Mammary epithelial cell (primary cell): ENCODE data around the gene JMJD1C.

Source experiments
- EZH2 ChIP-seq: IDR thresholded peaks from 2 replicates; pipeline ENCODE4 v1.6.1; 2012; ENCODE audit warnings: low read length, inconsistent platforms, borderline replicate concordance
- TF ChIP-seq, protein P1 (sequence below), 2 donors: IDR thresholded peaks in 1 of 2; conservative IDR thresholded peaks in 1 of 2; 2 replicates each; pipeline ENCODE4 v1.5.1; 2011 to 2012; ENCODE audit warnings: inconsistent platforms in 2 of 2, low read length in 2 of 2, mild to moderate bottlenecking in 2 of 2, control low read depth in 1 of 2, low read depth in 1 of 2; ENCODE audit not compliant: insufficient read depth in 1 of 2; ENCODE audit errors: extremely low read depth in 1 of 2

DNA sequence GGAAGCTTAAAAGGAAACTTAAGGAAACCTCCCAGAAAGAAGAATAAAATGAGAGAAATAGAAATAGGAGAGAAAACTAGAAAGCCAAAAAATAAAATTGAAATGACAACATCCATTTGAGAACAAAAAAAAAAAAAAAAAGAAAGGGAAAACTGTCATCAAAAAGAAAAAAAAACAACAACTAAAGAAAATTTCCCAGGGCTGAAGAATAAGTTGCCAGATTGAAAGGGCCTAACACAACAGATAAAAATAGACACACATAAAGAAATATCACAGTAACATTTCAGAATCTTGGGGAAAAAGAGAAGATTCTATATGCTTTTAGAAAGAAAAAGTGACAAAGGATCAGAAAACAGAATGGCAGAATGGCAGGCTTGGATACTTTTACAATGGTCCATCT, 157.1 kb downstream of the JMJD1C start:
- TF ChIP-seq, protein P1, sequence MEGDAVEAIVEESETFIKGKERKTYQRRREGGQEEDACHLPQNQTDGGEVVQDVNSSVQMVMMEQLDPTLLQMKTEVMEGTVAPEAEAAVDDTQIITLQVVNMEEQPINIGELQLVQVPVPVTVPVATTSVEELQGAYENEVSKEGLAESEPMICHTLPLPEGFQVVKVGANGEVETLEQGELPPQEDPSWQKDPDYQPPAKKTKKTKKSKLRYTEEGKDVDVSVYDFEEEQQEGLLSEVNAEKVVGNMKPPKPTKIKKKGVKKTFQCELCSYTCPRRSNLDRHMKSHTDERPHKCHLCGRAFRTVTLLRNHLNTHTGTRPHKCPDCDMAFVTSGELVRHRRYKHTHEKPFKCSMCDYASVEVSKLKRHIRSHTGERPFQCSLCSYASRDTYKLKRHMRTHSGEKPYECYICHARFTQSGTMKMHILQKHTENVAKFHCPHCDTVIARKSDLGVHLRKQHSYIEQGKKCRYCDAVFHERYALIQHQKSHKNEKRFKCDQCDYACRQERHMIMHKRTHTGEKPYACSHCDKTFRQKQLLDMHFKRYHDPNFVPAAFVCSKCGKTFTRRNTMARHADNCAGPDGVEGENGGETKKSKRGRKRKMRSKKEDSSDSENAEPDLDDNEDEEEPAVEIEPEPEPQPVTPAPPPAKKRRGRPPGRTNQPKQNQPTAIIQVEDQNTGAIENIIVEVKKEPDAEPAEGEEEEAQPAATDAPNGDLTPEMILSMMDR (conservative IDR thresholded peaks at IDR 0.05 in 1 of 2, IDR thresholded peaks at IDR 0.05 in 1 of 2; ENCODE audit: extremely low read depth in 1 of 2, insufficient read depth in 1 of 2, low read depth in 1 of 2, low read length in 2 of 2), result no peak
- no peak for TF ChIP-seq EZH2
